HEK293T (cell line): Measurements from ENCODE around the gene CNST.

Experiments used
- ARNT ChIP-seq: fragments of 450-650 bp; IDR thresholded peaks from 2 replicates; pipeline ENCODE4 v1.6.1; 2017; ENCODE audit warnings: mild to moderate bottlenecking
- BHLHE40 ChIP-seq: fragments of 450-650 bp; IDR thresholded peaks from 2 replicates; pipeline ENCODE4 v1.6.1; 2016; ENCODE audit warnings: mild to moderate bottlenecking, moderate library complexity, borderline replicate concordance
- ELF4 ChIP-seq: fragments of 450-650 bp; IDR thresholded peaks from 2 replicates; pipeline ENCODE4 v1.6.1; 2017; ENCODE audit warnings: antibody characterized with exemption
- FOXA1 ChIP-seq: fragments of 450-650 bp; IDR thresholded peaks from 2 replicates; pipeline ENCODE4 v1.6.1; 2016; ENCODE audit warnings: mild to moderate bottlenecking
- FOXM1 ChIP-seq: fragments of 450-650 bp; IDR thresholded peaks from 2 replicates; pipeline ENCODE4 v1.6.1; 2017; ENCODE audit warnings: mild to moderate bottlenecking, borderline replicate concordance
- L3MBTL2 ChIP-seq: fragments of 450-650 bp; conservative IDR thresholded peaks from 2 replicates; pipeline ENCODE4 v1.6.1; 2016; ENCODE audit warnings: mild to moderate bottlenecking
- NFRKB ChIP-seq: fragments of 450-650 bp; IDR thresholded peaks from 2 replicates; pipeline ENCODE4 v1.6.1; 2016; ENCODE audit warnings: mild to moderate bottlenecking, moderate library complexity
- SP1 ChIP-seq: fragments of 450-650 bp; IDR thresholded peaks from 2 replicates; pipeline ENCODE4 v1.6.1; 2017
- SUZ12 ChIP-seq: fragments of 450-650 bp; IDR thresholded peaks from 2 replicates; pipeline ENCODE4 v1.6.1; 2016; ENCODE audit warnings: mild to moderate bottlenecking
- TARDBP ChIP-seq: fragments of 450-650 bp; IDR thresholded peaks from 2 replicates; pipeline ENCODE4 v1.6.1; 2016

- TF ChIP-seq FOXA1 = no peak
- no peak for TF ChIP-seq BHLHE40
- no peak for TF ChIP-seq SP1
- no peak for TF ChIP-seq ELF4
- no peak for TF ChIP-seq TARDBP
- TF ChIP-seq ARNT = no peak
- TF ChIP-seq SUZ12 = no peak
- TF ChIP-seq L3MBTL2 = no peak
- TF ChIP-seq NFRKB = no peak
- TF ChIP-seq FOXM1 = no peak
Observed at GRCh38 chr1:246580497-246581370, 14.5 kb downstream of the CNST start.
